ENCODE measurements around the gene VPS52.

DNA sequence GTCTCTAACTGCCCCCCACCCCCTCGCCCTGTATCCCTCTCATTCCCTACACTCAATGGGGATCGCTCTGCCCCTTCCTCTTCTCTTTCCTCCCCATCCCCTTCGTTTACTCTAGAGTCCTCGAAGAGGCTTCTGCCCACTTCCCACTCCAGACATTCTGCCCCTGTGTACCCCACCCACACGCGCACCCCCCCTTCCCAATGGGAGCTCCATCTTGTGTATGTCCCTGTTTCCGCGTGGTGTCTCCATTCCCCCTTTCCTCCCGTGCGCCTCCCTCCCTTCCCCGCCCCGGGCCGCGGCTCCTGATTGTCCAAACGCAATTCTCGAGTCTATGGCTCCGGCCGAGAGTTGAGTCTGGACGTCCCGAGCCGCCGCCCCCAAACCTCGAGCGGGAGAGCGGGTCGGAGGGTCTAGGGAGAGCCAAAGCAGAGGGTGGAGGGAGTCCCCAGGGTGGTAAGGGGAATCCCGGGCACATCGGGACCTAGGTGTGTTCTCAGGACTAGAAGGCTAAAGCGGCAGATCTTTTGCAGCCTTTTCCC lies 64.1 kb downstream of the VPS52 start:
- no peak for TF ChIP-seq FOXM1 (IDR thresholded peaks at IDR 0.05; ENCODE audit: borderline replicate concordance, low read depth)
- TF ChIP-seq, protein P1, sequence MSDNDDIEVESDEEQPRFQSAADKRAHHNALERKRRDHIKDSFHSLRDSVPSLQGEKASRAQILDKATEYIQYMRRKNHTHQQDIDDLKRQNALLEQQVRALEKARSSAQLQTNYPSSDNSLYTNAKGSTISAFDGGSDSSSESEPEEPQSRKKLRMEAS (IDR thresholded peaks at IDR 0.05), result no peak

Data from Ishikawa (cell line).